Measurements from ENCODE around the gene SMIM28. TPM values are rescaled to one million over a fixed set of nuclear protein-coding genes. Genes with fewer than 3 reads are reported as not detected.

Gene SMIM28
- total and polyA plus RNA-seq, 2 of the 4 experiments (the other 2 are of a cell fraction): not detected

- H3K18ac ChIP-seq (ENCODE audit: low read depth, low read length): no peak overlapping the region
- no peak overlapping the region for H2BK5ac ChIP-seq (ENCODE audit: low read depth, low read length, poor library complexity, severe bottlenecking)
- peak; percentile 72 for ATAC-seq (ENCODE audit: low read depth)
- no peak overlapping the region for H2BK15ac ChIP-seq (ENCODE audit: low read depth, low read length)
- no peak overlapping the region for H4K91ac ChIP-seq (ENCODE audit: insufficient read depth, low read depth, low read length)
- no peak overlapping the region for H3K27ac ChIP-seq (ENCODE audit: insufficient read depth, low read length)
- DNase-seq: peak; percentile 32
- no peaks in the 10 kb centered on the region for H3K79me1 ChIP-seq (ENCODE audit: low read depth in 1 of 2, low read length in 2 of 2)
- no peak overlapping the region for H2AK9ac ChIP-seq (replicated peaks; ENCODE audit: low read depth, low read length, poor library complexity)
- H4K20me1 ChIP-seq (ENCODE audit: insufficient read depth, low read length): no peaks in the 10 kb centered on the region
- H3K4me2 ChIP-seq (ENCODE audit: low read depth, low read length): no peak overlapping the region
- H3K23ac ChIP-seq (ENCODE audit: low read depth, low read length): no peak overlapping the region
- H2BK20ac ChIP-seq (ENCODE audit: low read depth, low read length): no peak overlapping the region
- H3K4me3 ChIP-seq (ENCODE audit: insufficient read depth, low read depth, low read length): no peak overlapping the region
- H3K9ac ChIP-seq (ENCODE audit: low read depth, low read length): no peak overlapping the region
- no peak overlapping the region for H2BK120ac ChIP-seq (ENCODE audit: low read depth, low read length)
- H3K4ac ChIP-seq (ENCODE audit: low read depth, low read length): no peak overlapping the region
- H2AK5ac ChIP-seq (ENCODE audit: low read depth, low read length): no peak overlapping the region
- H3K36me3 ChIP-seq (ENCODE audit: control insufficient read depth, insufficient read depth, low read length): no peaks in the 10 kb centered on the region
- no peak overlapping the region for H4K8ac ChIP-seq (ENCODE audit: low read depth in 2 of 2, low read length in 2 of 2)
- no peak overlapping the region for H3K14ac ChIP-seq (replicated peaks; ENCODE audit: low read depth, low read length)
- WGBS, 2 experiments (ENCODE audit: extremely low coverage in 2 of 2, insufficient read length in 1 of 2): no CpG with 5 or more reads among the region's 8 CpGs
- peaks cover 6% of the 10 kb centered on the region for H3K4me1 ChIP-seq (ENCODE audit: control insufficient read depth, insufficient read depth, low read length)
- H3K9me3 ChIP-seq (ENCODE audit: control insufficient read depth, insufficient read depth, low read length): no peaks in the 10 kb centered on the region
- intact Hi-C loops (cut with micrococcal nuclease): loop anchor here (2.0 kb wide), 1 partner anchor 281 kb away; no protein-coding TSS in a partner anchor
- H2AFZ ChIP-seq (replicated peaks; ENCODE audit: low read length, poor library complexity): peak overlapping the region; percentile 4
- peaks cover 4% of the 10 kb centered on the region; the same call in 1 of the 2 replicates for H3K27me3 ChIP-seq (ENCODE audit: control insufficient read depth, insufficient read depth, low read length)
- dilution Hi-C loops (cut with HindIII; ENCODE audit: low sequenced_read_pairs, unreplicated experiment): no loop called here
- POLR2A ChIA-PET (ENCODE audit: unreplicated experiment): no interaction called here
- no peaks in the 10 kb centered on the region; the same call in 1 of the 2 replicates for H3K9me1 ChIP-seq (ENCODE audit: insufficient read depth, low read length)
- CTCF ChIA-PET: interaction anchor here (0.5 to 1.3 kb wide), 2 partner anchors 281 to 284 kb away, joined by 3 to 5 read pairs; no protein-coding TSS in a partner anchor
- in situ Hi-C loops (cut with MboI; ENCODE audit: low sequenced_read_pairs): no loop called here
- H3K56ac ChIP-seq (ENCODE audit: extremely low read depth, insufficient read depth, low read length): no peak overlapping the region
- H4K5ac ChIP-seq (ENCODE audit: low read depth, low read length): no peak overlapping the region
- TF ChIP-seq MAZ (IDR thresholded peaks at IDR 0.05; ENCODE audit: borderline replicate concordance, low read depth, low read length) (no peak), RCOR1 (IDR thresholded peaks at IDR 0.05; ENCODE audit: insufficient replicate concordance, low read length) (no peak), ELK1 (IDR thresholded peaks at IDR 0.05; ENCODE audit: borderline replicate concordance, low read depth, low read length) (no peak), RAD21 (IDR thresholded peaks at IDR 0.05; ENCODE audit: low read length) (no peak), BHLHE40 (IDR thresholded peaks at IDR 0.05; ENCODE audit: low read depth, low read length) (peak; percentile 48), CEBPB (IDR thresholded peaks at IDR 0.05; ENCODE audit: low read depth, low read length) (peak; percentile 61), CTCF (conservative IDR thresholded peaks at IDR 0.05; ENCODE audit: low read depth, low read length) (no peak)
- no TSS peak for BruUV-seq (replicated peaks)
Measured at GRCh38 chr6:138397128-138398122, 19.7 kb downstream of the SMIM28 start.
